Stomach (tissue), 4 donors: ENCODE results near the gene SCN8A.

Experiments used
- POLR2A ChIP-seq, 4 donors: fragments of 450-650 bp; IDR thresholded peaks; one replicate each; pipeline ENCODE4 v1.6.1; 2016; ENCODE audit warnings: antibody characterized with exemption in 4 of 4, control low read depth in 2 of 4, mild to moderate bottlenecking in 1 of 4, moderate library complexity in 1 of 4
- POLR2AphosphoS5 ChIP-seq, 3 donors: sonication (generic); formaldehyde crosslinking; IDR thresholded peaks; one replicate each; pipeline ENCODE4 v1.6.1; 2016; ENCODE audit warnings: antibody characterized with exemption in 3 of 3

DNA sequence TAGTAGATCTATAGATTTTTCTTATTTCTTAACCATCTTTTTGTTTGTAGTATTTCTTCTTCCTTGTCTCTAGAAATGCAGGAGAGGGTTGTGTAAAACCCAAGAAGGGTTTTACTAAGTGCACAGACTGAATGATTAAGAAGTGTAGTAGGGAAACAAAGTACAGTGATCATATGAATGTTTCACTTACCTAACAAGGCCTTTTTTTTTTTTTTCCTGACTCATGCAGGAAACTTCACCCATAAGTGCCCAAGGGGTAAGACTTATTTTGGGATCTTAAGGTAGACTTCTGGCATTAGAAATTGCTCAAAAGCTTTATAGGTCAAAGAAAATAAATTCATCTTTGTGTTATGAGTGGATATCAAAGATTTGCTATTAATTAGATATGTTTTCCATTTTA, 10.2 kb downstream of the SCN8A start:
- TF ChIP-seq POLR2AphosphoS5 (IDR thresholded peaks at IDR 0.05) (no peak), POLR2A (IDR thresholded peaks at IDR 0.05) (no peak)
